GM21737 (cell line): ENCODE results near the gene FNBP1L.

Experiments used
- ATAC-seq: cut with Tn5 transposase; IDR thresholded peaks from one replicate; pipeline ENCODE4 v1.9.1; 2021; ENCODE audit warnings: mild to moderate bottlenecking, moderate library complexity; ENCODE audit not compliant: unreplicated experiment

The FNBP1L gene

GRCh38 chr1:93447481-93448291 lies at the start of gene FNBP1L:
TSS of gene FNBP1L (plus strand) at chr1:93448118. CDS start at chr1:93448282, 164 bp downstream.
- ATAC-seq = no peak

GRCh38 chr1:93399781-93400180 lies 48.1 kb upstream of the FNBP1L start:
- no peak for ATAC-seq

GRCh38 chr1:93408203-93408602 lies 39.7 kb upstream of the FNBP1L start:
- ATAC-seq = no peak

- no peak for ATAC-seq
Observed at GRCh38 chr1:93411000-93411399, 36.9 kb upstream of the FNBP1L start.

DNA sequence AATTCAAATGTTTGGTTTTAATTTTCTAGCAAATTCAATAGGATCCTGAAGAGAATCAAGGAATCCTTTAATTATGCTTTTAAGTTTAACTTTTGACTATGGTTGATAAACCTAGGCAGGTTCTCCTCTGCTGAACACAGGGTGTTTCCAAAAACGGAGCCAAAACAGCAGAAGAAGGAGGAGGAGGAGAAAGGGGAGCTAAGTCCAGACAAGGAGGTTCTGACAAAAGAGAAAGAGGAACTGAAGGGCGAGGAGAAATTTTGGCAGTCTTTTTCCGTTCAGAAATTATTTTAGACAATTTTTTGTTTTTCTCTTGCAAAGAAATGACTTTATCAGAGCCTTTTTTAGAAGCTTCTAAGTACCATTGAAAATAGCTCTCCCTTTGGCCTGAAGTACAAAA lies 33.2 kb upstream of the FNBP1L start:
- no peak for ATAC-seq

DNA sequence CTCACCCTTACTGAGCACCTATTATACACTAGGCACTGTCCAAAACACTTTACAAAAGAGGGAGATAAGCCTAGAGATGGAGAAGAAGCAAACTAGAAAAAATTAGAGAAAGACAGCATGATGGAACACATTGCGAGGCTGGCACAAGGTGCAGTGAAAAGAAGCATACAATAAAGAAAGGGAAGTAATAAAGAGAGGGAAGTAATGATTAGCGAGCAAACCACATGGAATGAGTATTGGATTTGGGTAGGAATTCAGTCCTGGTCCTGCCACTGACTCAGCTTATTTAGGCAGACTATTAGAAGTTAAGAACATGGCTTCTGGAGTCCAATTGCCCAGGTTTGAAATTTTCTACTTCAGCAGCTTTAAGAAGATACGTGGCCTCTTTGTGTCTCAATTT lies 32.6 kb upstream of the FNBP1L start:
- no peak for ATAC-seq

- ATAC-seq = no peak
Observed at GRCh38 chr1:93416183-93416582, 31.7 kb upstream of the FNBP1L start.

DNA sequence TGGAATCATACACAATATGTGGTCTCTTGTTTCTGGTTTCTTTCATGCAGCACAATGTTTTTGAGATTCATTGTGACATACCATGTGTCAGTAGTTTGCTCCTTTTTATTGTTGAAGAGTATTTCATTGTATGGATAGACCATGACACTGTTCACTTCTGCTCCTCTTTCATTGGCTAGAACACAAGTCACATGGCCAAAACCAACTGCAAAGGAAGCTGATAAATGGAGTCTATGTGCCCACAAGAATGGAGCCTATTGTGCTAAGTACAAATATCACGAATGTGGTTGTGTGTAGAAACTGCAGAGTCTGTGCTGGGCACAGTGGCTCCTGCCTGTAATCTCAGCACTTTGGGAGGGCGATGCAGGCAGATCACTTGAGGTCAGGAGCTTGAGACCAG lies 28.6 kb upstream of the FNBP1L start:
- ATAC-seq = no peak

- no peak for ATAC-seq
Observed at GRCh38 chr1:93420400-93420799, 27.5 kb upstream of the FNBP1L start.

DNA sequence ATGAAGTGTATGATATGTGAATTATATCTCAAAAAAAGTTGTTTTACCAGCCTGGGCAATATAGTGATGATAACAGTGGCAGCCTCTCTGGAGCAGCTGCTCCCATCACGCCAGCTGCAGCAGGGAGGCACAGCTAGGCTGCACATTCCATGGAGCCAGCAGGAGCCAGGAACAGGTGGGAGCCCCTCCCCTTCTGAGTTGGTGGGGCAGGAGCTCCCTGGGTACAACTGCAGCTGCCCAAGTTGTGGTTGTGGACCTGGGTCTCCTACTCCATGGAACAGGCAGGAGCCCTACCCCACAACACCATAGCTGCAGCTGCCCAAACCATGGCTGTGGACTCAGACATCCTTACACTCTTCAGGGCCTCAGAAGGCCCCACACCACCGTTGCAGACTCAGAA lies 21.7 kb upstream of the FNBP1L start:
- ATAC-seq = no peak

DNA sequence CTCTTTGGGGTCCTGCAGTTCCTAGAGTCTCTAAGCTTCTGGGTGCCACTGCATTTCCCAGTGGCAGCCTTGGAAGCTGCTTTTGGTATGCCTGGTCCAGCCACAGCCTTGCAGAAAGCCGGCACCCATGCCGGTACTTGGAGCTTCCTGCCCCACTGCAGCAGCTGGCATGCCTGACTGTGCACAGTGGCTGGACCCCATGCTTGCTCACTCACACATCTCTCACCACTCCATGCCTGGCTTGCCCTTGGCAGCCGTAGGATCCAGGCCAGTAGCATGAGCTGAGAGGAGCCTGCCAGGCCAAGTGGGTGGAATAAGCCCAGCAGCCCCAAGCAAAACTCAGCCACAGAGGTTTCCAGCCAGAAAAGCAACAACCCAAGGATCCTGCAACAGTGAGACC lies 20.3 kb upstream of the FNBP1L start:
- no peak for ATAC-seq

DNA sequence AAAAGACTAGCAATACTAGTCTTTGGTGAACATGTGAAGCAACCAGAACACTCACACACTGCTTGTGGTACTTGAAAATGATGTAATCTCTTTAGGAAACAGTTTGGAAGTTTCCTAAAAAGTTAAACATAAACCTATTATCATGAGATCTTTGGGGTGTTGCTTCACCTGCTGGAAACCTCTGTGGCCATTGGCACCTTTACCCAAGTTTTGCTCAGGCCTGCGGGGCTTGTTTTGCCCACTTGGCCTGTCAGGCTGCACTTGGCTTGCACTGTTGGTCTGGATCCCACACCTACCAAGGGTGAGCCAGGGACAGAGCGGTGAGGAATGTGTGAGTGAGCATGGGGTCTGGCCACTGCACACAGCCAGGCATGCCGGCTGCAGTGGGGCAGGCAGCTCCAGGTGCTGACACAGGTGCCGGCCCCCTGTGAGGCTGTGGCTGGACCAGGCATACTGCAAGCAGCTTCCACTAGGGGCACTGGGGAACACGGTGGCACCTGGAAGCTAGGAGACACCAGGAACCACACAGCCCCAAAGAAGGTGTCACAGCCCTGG lies 14.4 kb upstream of the FNBP1L start:
- ATAC-seq = no peak

DNA sequence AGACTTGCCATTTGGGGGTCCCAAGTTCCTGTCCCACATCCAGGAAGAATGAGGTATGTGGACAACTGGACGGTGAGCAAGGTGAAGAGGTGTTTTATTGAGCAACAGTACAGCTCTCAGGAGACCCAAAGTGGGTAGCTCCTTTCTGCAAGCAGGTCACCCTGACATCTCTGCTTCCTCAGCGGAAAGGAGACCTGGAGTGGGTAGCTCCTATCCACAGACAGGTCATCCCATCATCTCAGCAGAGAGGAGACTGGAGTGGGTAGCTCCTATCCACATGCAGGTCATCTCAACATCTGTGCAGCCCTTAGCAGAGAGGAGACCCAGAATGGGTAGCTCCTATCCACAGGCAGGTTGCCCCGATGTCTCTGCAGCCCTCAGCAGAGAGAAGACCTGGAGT lies 13.8 kb upstream of the FNBP1L start:
- ATAC-seq = no peak

- no peak for ATAC-seq
Observed at GRCh38 chr1:93434987-93435386, 12.9 kb upstream of the FNBP1L start.

- ATAC-seq = no peak
Observed at GRCh38 chr1:93435443-93435842, 12.5 kb upstream of the FNBP1L start.

DNA sequence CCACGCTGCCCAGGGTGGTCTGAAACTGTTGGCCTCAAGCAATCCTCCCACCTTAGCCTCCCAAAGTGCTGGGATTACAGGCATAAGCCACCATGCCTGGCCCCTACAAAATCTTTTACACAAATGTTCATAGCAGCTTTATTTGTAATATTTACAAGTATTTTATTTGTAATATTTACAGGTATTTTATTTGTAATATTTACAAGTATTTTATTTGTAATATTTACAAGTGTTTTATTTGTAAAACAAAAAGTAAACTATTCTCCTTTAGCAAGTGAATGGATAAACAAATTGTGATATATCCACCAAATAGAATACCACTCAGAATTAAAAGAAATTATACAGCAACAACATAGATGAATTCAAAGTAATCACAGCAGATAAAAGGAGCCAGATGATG lies 11.4 kb upstream of the FNBP1L start:
- ATAC-seq = no peak

DNA sequence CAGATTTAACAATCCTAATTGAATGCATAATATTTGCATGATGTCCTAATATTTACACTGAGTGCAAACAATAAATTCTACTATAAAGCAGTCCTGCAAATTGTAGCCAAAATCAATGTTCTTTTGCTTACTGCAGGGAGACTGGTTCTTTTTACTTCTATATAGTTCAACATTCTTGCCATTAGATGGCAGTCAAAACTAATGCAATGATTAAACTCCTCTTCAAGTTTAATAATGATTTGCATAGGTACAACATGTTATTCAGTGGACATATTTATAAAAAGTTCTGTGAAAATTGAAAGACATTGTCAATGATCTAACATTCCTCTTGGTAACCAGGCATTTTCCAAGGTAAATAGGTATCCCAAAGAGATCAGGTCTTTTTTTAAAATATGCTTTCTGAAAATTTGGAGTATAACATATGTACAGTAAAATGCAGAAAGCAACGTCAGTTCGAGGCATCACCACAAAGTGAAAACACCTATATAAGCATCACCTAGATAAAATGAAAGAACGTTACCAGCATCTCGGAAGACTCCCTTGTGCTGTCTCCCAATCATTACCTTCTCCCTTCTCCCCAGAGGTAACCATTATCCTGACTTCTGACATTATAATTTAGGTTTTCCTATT lies 9.8 kb upstream of the FNBP1L start:
- no peak for ATAC-seq

DNA sequence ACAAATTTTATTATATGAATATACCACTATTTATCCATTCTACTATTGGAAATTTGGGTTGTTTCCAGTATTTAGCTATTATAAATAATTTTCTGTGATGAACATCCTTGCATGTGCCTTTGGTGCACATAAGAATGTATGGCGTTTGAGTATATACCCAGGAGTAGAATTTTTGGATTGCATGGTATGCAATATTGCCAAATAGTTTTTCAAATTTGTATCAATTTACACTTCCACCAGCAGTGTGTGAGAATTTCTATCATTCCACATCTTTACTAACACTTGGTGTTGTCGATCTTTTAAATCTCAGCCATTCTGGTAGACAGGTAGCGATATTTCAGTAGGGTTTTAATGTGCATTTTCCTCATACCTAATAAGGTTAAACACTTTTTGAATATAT lies 9.2 kb upstream of the FNBP1L start:
- no peak for ATAC-seq

DNA sequence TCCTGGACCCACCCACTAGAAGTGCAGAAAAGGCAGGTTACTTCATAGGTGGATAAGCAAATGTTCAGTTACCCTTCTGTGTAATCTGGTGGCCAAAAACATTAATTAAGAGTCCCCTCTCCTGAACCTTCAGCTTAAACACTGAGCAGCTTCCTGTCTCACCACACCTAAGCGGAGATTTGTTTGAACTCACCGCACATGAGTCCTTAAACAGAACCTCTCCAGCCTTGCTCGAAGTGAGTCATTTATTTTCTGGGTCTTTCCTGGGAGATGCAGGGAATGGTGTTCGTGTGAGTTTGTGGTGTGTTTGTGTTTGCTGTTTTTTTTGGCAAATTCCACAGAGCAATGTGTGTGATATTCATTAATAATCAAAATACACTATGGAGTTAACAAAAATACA lies 7.6 kb upstream of the FNBP1L start:
- ATAC-seq = no peak

DNA sequence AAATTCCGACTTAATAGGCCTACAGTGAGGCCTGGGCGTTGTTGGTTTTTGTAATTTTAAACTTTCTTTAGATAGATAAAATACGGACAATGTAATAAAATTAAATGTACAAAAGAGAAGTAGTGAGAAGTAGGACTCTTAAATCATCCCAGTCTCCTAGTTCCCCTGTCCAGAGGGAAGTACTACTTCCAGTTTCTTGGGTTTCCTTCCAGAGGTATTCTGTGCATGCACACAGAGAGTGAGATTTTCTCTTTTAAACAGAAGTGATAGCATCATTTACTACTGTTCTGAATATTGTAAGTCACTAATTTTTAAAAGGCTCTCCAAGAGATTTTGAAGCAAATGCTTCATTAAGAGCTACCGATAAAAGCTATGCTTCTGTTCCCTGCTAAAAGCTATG lies 7.2 kb upstream of the FNBP1L start:
- no peak for ATAC-seq

GRCh38 chr1:93441589-93441988 lies 6.3 kb upstream of the FNBP1L start:
- ATAC-seq = no peak

- ATAC-seq = no peak
Observed at GRCh38 chr1:93442008-93442666, 5.8 kb upstream of the FNBP1L start.
